Peyer's patch (tissue), 4 donors: ENCODE measurements around the gene CDCA7.

Source experiments
- POLR2A ChIP-seq, 2 donors: fragments of 450-650 bp; IDR thresholded peaks; one replicate each; pipeline ENCODE4 v1.5.1; 2017; ENCODE audit warnings: antibody characterized with exemption in 2 of 2, mild to moderate bottlenecking in 2 of 2, moderate library complexity in 2 of 2
- TF ChIP-seq, protein P1 (sequence below), 6 experiments: fragments of 450-650 bp in 4 of 6; fragments of 200-600 bp in 2 of 6; sonication (generic) in 1 of 6; IDR thresholded peaks; one replicate each; pipeline ENCODE4 v1.5.1; 2017 to 2019; ENCODE audit warnings: antibody characterized with exemption in 6 of 6, mild to moderate bottlenecking in 3 of 6, moderate library complexity in 1 of 6

DNA sequence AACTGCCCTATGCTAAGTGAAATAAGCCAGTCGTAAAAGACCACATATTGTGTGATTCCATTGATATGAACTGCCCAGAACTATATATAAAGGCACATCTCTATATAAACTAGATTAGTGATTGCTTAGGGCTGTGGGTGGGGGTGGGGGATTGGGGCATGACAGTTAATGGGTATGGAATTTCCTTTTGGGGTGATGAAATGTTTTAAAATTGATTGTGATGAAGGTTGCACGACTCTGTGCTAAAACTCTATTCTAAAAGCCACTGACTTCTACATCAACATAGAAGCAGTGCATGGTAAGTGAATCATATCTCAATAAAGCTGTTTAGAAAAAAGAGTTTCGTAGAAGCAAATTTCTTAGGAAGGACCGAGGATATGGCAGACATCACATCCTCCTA lies 53.0 kb downstream of the CDCA7 start:
- TF ChIP-seq POLR2A (IDR thresholded peaks at IDR 0.05) = no peak
- TF ChIP-seq, protein P1, sequence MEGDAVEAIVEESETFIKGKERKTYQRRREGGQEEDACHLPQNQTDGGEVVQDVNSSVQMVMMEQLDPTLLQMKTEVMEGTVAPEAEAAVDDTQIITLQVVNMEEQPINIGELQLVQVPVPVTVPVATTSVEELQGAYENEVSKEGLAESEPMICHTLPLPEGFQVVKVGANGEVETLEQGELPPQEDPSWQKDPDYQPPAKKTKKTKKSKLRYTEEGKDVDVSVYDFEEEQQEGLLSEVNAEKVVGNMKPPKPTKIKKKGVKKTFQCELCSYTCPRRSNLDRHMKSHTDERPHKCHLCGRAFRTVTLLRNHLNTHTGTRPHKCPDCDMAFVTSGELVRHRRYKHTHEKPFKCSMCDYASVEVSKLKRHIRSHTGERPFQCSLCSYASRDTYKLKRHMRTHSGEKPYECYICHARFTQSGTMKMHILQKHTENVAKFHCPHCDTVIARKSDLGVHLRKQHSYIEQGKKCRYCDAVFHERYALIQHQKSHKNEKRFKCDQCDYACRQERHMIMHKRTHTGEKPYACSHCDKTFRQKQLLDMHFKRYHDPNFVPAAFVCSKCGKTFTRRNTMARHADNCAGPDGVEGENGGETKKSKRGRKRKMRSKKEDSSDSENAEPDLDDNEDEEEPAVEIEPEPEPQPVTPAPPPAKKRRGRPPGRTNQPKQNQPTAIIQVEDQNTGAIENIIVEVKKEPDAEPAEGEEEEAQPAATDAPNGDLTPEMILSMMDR (IDR thresholded peaks at IDR 0.05) = no peak
